Mesenchymal stem cell (in vitro differentiated cells and primary cell): ENCODE data around the gene CCDC152.

ENCODE experiments used
- DNase-seq: peaks from one replicate; pipeline ENCODE4 v3.0.0-alpha.2; 2013
- H2AFZ ChIP-seq: one replicate; pipeline ENCODE4 v1.6.1; 2013; ENCODE audit warnings: low read depth, mild to moderate bottlenecking, control low read depth, inconsistent platforms, low read length, moderate library complexity
- H2AK5ac ChIP-seq: 2 replicates; pipeline ENCODE4 v1.6.1; 2013; ENCODE audit warnings: low read length, moderate library complexity, mild to moderate bottlenecking, inconsistent platforms; ENCODE audit not compliant: severe bottlenecking
- H2BK120ac ChIP-seq: one replicate; pipeline ENCODE4 v1.6.1; 2013; ENCODE audit warnings: low read depth, mild to moderate bottlenecking, inconsistent platforms, low read length, moderate library complexity
- H2BK12ac ChIP-seq, 2 experiments: one replicate each; pipeline ENCODE4 v1.6.1; 2013; ENCODE audit warnings: inconsistent platforms in 2 of 2, low read length in 2 of 2, mild to moderate bottlenecking in 2 of 2, moderate library complexity in 2 of 2, control low read depth in 1 of 2
- H2BK15ac ChIP-seq: one replicate; pipeline ENCODE4 v1.6.1; 2013; ENCODE audit warnings: mild to moderate bottlenecking, low read depth, inconsistent platforms; ENCODE audit not compliant: poor library complexity, severe bottlenecking
- H2BK5ac ChIP-seq: 2 replicates; pipeline ENCODE4 v1.6.1; 2013; ENCODE audit warnings: low read depth, mild to moderate bottlenecking, low read length, control low read depth, inconsistent platforms; ENCODE audit not compliant: poor library complexity, severe bottlenecking
- H3K14ac ChIP-seq, 2 experiments: one replicate each; pipeline ENCODE4 v1.6.1; 2013; ENCODE audit warnings: inconsistent platforms in 2 of 2, low read length in 2 of 2, control low read depth in 1 of 2, mild to moderate bottlenecking in 1 of 2, moderate library complexity in 1 of 2
- H3K18ac ChIP-seq, 2 experiments: one replicate each; pipeline ENCODE4 v1.6.1; 2013; ENCODE audit warnings: inconsistent platforms in 2 of 2, low read length in 2 of 2, control low read depth in 1 of 2, low read depth in 1 of 2, mild to moderate bottlenecking in 1 of 2
- H3K23ac ChIP-seq, 2 experiments: one replicate each; pipeline ENCODE4 v1.6.1; 2013; ENCODE audit warnings: inconsistent platforms in 2 of 2, low read length in 2 of 2, mild to moderate bottlenecking in 2 of 2, moderate library complexity in 2 of 2, control low read depth in 1 of 2
- H3K27ac ChIP-seq: 2 replicates; pipeline ENCODE4 v1.5.1; 2013; ENCODE audit warnings: mild to moderate bottlenecking, moderate library complexity, low read length, control low read depth, inconsistent platforms; ENCODE audit not compliant: poor library complexity, severe bottlenecking
- H3K27me3 ChIP-seq, 2 experiments: 2 replicates each; pipeline versions ENCODE4 v1.6.1 to v1.7.0; 2013; ENCODE audit warnings: low read length in 2 of 2, mild to moderate bottlenecking in 2 of 2, moderate library complexity in 2 of 2, control low read depth in 1 of 2, inconsistent platforms in 1 of 2; ENCODE audit not compliant: control insufficient read depth in 1 of 2, insufficient read depth in 1 of 2
- H3K36me3 ChIP-seq, 2 experiments: 2 replicates each; pipeline versions ENCODE4 v1.6.1 to v1.7.0; 2013; ENCODE audit warnings: low read length in 2 of 2, control low read depth in 1 of 2, inconsistent platforms in 1 of 2, low read depth in 1 of 2, mild to moderate bottlenecking in 1 of 2; ENCODE audit not compliant: insufficient read depth in 2 of 2, control insufficient read depth in 1 of 2
- H3K4ac ChIP-seq, 2 experiments: one replicate each; pipeline ENCODE4 v1.6.1; 2013; ENCODE audit warnings: inconsistent platforms in 2 of 2, low read length in 2 of 2, mild to moderate bottlenecking in 2 of 2, moderate library complexity in 2 of 2, control low read depth in 1 of 2, low read depth in 1 of 2
- H3K4me1 ChIP-seq: 2 replicates; pipeline ENCODE4 v1.6.1; 2013; ENCODE audit warnings: low read depth, low read length, control low read depth; ENCODE audit not compliant: control insufficient read depth, insufficient read depth
- H3K4me2 ChIP-seq: 2 replicates; pipeline ENCODE4 v1.6.1; 2013; ENCODE audit warnings: low read length, mild to moderate bottlenecking, inconsistent platforms; ENCODE audit not compliant: poor library complexity, severe bottlenecking
- H3K4me3 ChIP-seq, 2 experiments: 2 replicates each; pipeline versions ENCODE4 v1.5.1 to v1.7.0; 2013; ENCODE audit warnings: low read length in 2 of 2, mild to moderate bottlenecking in 2 of 2, control low read depth in 1 of 2, low read depth in 1 of 2; ENCODE audit not compliant: insufficient read depth in 1 of 2
- H3K79me1 ChIP-seq: replicated peaks from 2 replicates; pipeline ENCODE4 v1.6.1; 2013; ENCODE audit warnings: mild to moderate bottlenecking, control low read depth, low read length, inconsistent platforms; ENCODE audit not compliant: poor library complexity, severe bottlenecking
- H3K9ac ChIP-seq: 2 replicates; pipeline ENCODE4 v1.7.0; 2013; ENCODE audit warnings: mild to moderate bottlenecking, low read length, moderate library complexity
- H3K9me3 ChIP-seq: 2 replicates; pipeline ENCODE4 v1.7.0; 2013; ENCODE audit warnings: mild to moderate bottlenecking, low read length; ENCODE audit not compliant: control insufficient read depth
- H4K8ac ChIP-seq: one replicate; pipeline ENCODE4 v1.6.1; 2013; ENCODE audit warnings: inconsistent platforms, mild to moderate bottlenecking, low read length, moderate library complexity
- H4K91ac ChIP-seq: one replicate; pipeline ENCODE4 v1.6.1; 2013; ENCODE audit warnings: mild to moderate bottlenecking, low read length, inconsistent platforms
- WGBS: methylation state at CpG from one replicate; pipeline ENCODE4 v1.1.7; 2013; ENCODE audit warnings: mixed read lengths; 5-methylcytosine and 5-hydroxymethylcytosine counted together

Gene CCDC152

GRCh38 chr5:42761791-42762190 is 5.2 kb downstream of the CCDC152 start:
- no peak overlapping the region for H3K4me2 ChIP-seq
- no peak overlapping the region for H3K4ac ChIP-seq
- H2BK5ac ChIP-seq = no peak overlapping the region
- H2BK12ac ChIP-seq = no peak overlapping the region
- H3K27me3 ChIP-seq = no peaks in the 10 kb centered on the region
- H3K4me1 ChIP-seq = no peaks in the 10 kb centered on the region
- no peak overlapping the region for H3K27ac ChIP-seq
- H3K23ac ChIP-seq = no peak overlapping the region
- no peak overlapping the region for H3K14ac ChIP-seq
- H3K36me3 ChIP-seq = no peaks in the 10 kb centered on the region
- H2BK15ac ChIP-seq = no peak overlapping the region
- WGBS = no CpG with 5 or more reads among the region's 1 CpG
- no peak overlapping the region for H3K9ac ChIP-seq
- no peaks in the 10 kb centered on the region for H3K79me1 ChIP-seq
- H4K8ac ChIP-seq = no peak overlapping the region
- H2BK120ac ChIP-seq = no peak overlapping the region
- no peak overlapping the region for H2AK5ac ChIP-seq
- no peak for DNase-seq
- H4K91ac ChIP-seq = no peak overlapping the region
- H3K9me3 ChIP-seq = no peaks in the 10 kb centered on the region
- no peak overlapping the region for H3K18ac ChIP-seq
- H3K4me3 ChIP-seq = no peak overlapping the region
- no peak overlapping the region for H2AFZ ChIP-seq

GRCh38 chr5:42767491-42768105 is 11.0 kb downstream of the CCDC152 start:
- no peak overlapping the region for H2BK15ac ChIP-seq
- no peak overlapping the region for H3K14ac ChIP-seq
- no peaks in the 10 kb centered on the region for H3K27me3 ChIP-seq
- H2BK120ac ChIP-seq = no peak overlapping the region
- H3K4me2 ChIP-seq = no peak overlapping the region
- peak; percentile 44 for DNase-seq
- no peak overlapping the region for H3K9ac ChIP-seq
- H3K9me3 ChIP-seq = peaks cover 6% of the 10 kb centered on the region
- H2BK12ac ChIP-seq = no peak overlapping the region
- no peak overlapping the region for H2AK5ac ChIP-seq
- H3K36me3 ChIP-seq = no peaks in the 10 kb centered on the region
- H2AFZ ChIP-seq = no peak overlapping the region
- no peaks in the 10 kb centered on the region for H3K79me1 ChIP-seq
- no peak overlapping the region for H3K4me3 ChIP-seq
- 0% methylated on average over 1 of the region's 3 CpGs for WGBS
- H4K8ac ChIP-seq = no peak overlapping the region
- no peak overlapping the region for H3K4ac ChIP-seq
- no peak overlapping the region for H3K27ac ChIP-seq
- H2BK5ac ChIP-seq = no peak overlapping the region
- H4K91ac ChIP-seq = no peak overlapping the region
- no peaks in the 10 kb centered on the region for H3K4me1 ChIP-seq
- H3K23ac ChIP-seq = no peak overlapping the region
- H3K18ac ChIP-seq = no peak overlapping the region

GRCh38 chr5:42768106-42768504 is 11.5 kb downstream of the CCDC152 start:
- Histone ChIP-seq H3K27ac (no peak overlapping the region), H2AK5ac (no peak overlapping the region), H2BK12ac (no peak overlapping the region), H3K4me3 (no peak overlapping the region), H3K27me3 (no peaks in the 10 kb centered on the region), H3K18ac (no peak overlapping the region), H2BK120ac (no peak overlapping the region), H2BK15ac (no peak overlapping the region), H3K9me3 (peaks cover 6% of the 10 kb centered on the region), H2BK5ac (no peak overlapping the region), H3K79me1 (no peaks in the 10 kb centered on the region), H3K4me2 (no peak overlapping the region), H3K14ac (no peak overlapping the region), H3K4ac (no peak overlapping the region), H2AFZ (no peak overlapping the region), H4K8ac (no peak overlapping the region), H3K9ac (no peak overlapping the region), H3K23ac (no peak overlapping the region), H4K91ac (no peak overlapping the region), H3K36me3 (no peaks in the 10 kb centered on the region), H3K4me1 (no peaks in the 10 kb centered on the region)
- 39% methylated on average over 1 of the region's 1 CpG for WGBS
- no peak for DNase-seq

GRCh38 chr5:42770003-42770402 is 13.4 kb downstream of the CCDC152 start:
- peaks cover 6% of the 10 kb centered on the region for H3K9me3 ChIP-seq
- H3K4me2 ChIP-seq = no peak overlapping the region
- H3K4me1 ChIP-seq = no peaks in the 10 kb centered on the region
- no peak overlapping the region for H2AFZ ChIP-seq
- H4K91ac ChIP-seq = no peak overlapping the region
- no peak for DNase-seq
- no peak overlapping the region for H2BK15ac ChIP-seq
- H2BK120ac ChIP-seq = no peak overlapping the region
- H3K23ac ChIP-seq = no peak overlapping the region
- H3K79me1 ChIP-seq = no peaks in the 10 kb centered on the region
- H3K36me3 ChIP-seq = no peaks in the 10 kb centered on the region
- no peak overlapping the region for H2BK5ac ChIP-seq
- H4K8ac ChIP-seq = no peak overlapping the region
- H3K14ac ChIP-seq = no peak overlapping the region
- no peaks in the 10 kb centered on the region for H3K27me3 ChIP-seq
- no peak overlapping the region for H3K4me3 ChIP-seq
- no peak overlapping the region for H2AK5ac ChIP-seq
- no peak overlapping the region for H2BK12ac ChIP-seq
- H3K4ac ChIP-seq = no peak overlapping the region
- no peak overlapping the region for H3K18ac ChIP-seq
- no peak overlapping the region for H3K9ac ChIP-seq
- H3K27ac ChIP-seq = no peak overlapping the region
